ENCODE results near the gene PUSL1. TPM values are rescaled to one million over a fixed set of nuclear protein-coding genes. Genes with fewer than 3 reads are reported as not detected.

Gene PUSL1
- total RNA-seq, 1 experiment from 2014 or later, result 18.9 TPM

DNA sequence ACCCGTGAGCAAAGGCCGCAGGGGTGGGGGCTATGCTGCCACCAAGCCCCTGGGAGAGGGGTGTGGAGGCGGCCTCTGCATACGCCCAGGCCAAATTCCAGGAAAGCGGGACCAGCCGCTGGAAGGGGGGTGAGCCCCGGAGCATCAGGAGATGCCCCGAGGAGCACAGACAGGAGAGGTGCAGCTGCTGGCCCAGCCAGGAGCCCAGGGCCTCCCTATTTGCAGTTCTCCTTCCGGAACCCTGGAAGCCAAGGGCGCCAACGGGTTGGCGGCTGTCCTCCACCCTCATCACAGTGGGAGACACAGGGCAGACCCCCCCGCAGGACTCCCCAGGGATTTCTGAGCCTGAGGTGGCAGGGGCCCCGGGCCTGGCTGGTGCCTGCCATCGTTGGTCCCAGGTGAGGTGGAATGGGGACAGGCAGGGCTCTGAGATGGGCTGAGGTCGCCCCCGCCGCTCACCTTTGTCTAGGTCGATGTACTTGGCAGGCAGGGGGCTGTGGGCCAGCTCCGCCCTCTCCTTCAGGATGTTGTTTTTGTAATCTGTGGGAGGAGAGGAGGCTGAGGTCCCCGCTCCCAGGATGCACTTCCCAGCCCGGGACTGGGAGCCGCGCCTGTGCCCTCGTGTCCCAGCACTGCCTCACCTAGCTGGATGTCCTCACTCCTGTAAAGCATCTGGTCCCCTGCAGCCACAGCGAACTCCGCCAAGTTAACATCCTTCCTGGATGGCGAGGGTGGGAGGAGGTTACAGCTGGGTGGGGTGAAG lies 45.2 kb downstream of the PUSL1 start:
- Histone ChIP-seq H3K9me2 (ENCODE audit: insufficient read depth) (no peaks in the 10 kb centered on the region), H3K27me3 (ENCODE audit: insufficient read depth, low read depth) (no peaks in the 10 kb centered on the region), H3K36me3 (ENCODE audit: low read depth) (no peaks in the 10 kb centered on the region), H3K4me2 (no peak overlapping the region), H3K4me1 (replicated peaks; ENCODE audit: insufficient read depth) (peaks cover 4% of the 10 kb centered on the region), H3K4me3 (no peak overlapping the region), H4K20me1 (ENCODE audit: insufficient read depth) (no peaks in the 10 kb centered on the region), H3K79me2 (ENCODE audit: low read depth) (peaks cover 9% of the 10 kb centered on the region; the same call in 1 of the 2 replicates), H3F3A (ENCODE audit: insufficient read depth, low read depth) (peaks cover 32% of the 10 kb centered on the region; the same call in 1 of the 2 replicates), H2AFZ (no peak overlapping the region), H3K9me3 (ENCODE audit: insufficient read depth, low read depth) (no peaks in the 10 kb centered on the region), H3K27ac (no peak overlapping the region)
- CTCF ChIA-PET, result no interaction called here
- no TSS peak for BruUV-seq (replicated peaks)
- TF ChIP-seq, protein P1, sequence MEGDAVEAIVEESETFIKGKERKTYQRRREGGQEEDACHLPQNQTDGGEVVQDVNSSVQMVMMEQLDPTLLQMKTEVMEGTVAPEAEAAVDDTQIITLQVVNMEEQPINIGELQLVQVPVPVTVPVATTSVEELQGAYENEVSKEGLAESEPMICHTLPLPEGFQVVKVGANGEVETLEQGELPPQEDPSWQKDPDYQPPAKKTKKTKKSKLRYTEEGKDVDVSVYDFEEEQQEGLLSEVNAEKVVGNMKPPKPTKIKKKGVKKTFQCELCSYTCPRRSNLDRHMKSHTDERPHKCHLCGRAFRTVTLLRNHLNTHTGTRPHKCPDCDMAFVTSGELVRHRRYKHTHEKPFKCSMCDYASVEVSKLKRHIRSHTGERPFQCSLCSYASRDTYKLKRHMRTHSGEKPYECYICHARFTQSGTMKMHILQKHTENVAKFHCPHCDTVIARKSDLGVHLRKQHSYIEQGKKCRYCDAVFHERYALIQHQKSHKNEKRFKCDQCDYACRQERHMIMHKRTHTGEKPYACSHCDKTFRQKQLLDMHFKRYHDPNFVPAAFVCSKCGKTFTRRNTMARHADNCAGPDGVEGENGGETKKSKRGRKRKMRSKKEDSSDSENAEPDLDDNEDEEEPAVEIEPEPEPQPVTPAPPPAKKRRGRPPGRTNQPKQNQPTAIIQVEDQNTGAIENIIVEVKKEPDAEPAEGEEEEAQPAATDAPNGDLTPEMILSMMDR (conservative IDR thresholded peaks at IDR 0.05), result no peak
- no peak for TF ChIP-seq EZH2 (IDR thresholded peaks at IDR 0.05; ENCODE audit: low read depth)
- intact Hi-C loops (cut with micrococcal nuclease; ENCODE audit: unreplicated experiment), result no loop called here
- POLR2A ChIA-PET (ENCODE audit: unreplicated experiment), result no interaction called here
- DNase-seq, result no peak

DNA sequence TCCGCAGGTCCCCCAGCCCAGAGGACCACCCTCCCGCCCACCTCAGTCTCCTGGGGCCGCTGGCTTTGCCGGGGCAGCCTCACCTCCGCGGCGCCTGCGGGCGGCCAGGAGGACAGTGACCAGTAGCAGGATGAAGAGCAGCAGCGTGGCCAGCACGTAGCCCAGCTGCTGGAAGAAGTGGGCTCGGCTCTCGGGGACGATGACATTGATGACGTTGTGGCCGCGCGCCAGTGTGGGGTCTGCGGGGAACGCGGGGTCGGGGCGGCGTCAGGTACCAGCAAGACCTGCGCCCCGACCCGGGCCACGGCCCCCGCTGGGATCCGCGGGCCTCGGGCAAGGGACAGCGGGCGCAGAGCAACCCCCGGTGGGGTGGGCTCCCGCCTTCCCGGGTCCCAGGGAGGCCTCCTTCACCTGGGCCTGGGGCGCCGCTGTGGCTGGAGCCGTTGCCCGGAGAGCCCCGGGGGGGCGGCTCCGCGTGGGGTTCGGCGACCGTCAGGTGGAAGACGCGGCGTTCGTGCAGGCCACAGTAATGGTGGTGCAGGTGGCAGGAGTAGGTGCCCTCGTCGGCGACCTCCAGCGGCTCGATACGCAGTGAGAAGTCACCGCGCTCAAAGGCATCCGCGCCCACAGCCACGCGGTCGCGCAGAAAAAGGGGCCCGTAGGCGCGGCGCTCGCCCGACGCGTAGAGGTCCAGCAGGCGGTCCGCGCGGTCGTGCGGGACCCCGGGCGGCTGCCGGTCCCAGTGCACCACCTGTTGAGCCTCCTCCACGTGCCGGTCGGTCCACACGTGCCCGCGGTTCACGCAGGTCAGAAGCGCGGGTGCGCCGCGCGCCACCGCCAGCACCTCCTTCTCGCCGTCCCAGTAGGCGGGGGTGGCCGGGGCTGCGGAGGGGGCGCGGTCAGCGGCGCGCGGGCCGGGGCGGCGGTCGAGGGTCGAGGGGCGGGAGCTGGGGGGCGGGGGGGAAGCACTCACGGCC lies 46.2 kb downstream of the PUSL1 start:
- Histone ChIP-seq H3K27ac (no peak overlapping the region), H3F3A (ENCODE audit: insufficient read depth, low read depth) (peaks cover 38% of the 10 kb centered on the region; the same call in 1 of the 2 replicates), H2AFZ (no peak overlapping the region), H3K9me2 (ENCODE audit: insufficient read depth) (no peaks in the 10 kb centered on the region), H4K20me1 (ENCODE audit: insufficient read depth) (no peaks in the 10 kb centered on the region), H3K36me3 (ENCODE audit: low read depth) (no peaks in the 10 kb centered on the region), H3K4me2 (no peak overlapping the region), H3K27me3 (ENCODE audit: insufficient read depth, low read depth) (no peaks in the 10 kb centered on the region), H3K4me3 (no peak overlapping the region), H3K79me2 (ENCODE audit: low read depth) (0 out of 2 replicates have a peak, but pooled peaks cover 7% of the 10 kb centered on the region), H3K4me1 (replicated peaks; ENCODE audit: insufficient read depth) (peaks cover 11% of the 10 kb centered on the region), H3K9me3 (ENCODE audit: insufficient read depth, low read depth) (no peaks in the 10 kb centered on the region)
- peak in 1 of 2 experiments; percentile 9 for DNase-seq
- POLR2A ChIA-PET (ENCODE audit: unreplicated experiment), result no interaction called here
- TF ChIP-seq, protein P1 (conservative IDR thresholded peaks at IDR 0.05), result no peak
- no peak for TF ChIP-seq EZH2 (IDR thresholded peaks at IDR 0.05; ENCODE audit: low read depth)
- no TSS peak for BruUV-seq (replicated peaks)
- intact Hi-C loops (cut with micrococcal nuclease; ENCODE audit: unreplicated experiment), result no loop called here
- CTCF ChIA-PET, result no interaction called here

DNA sequence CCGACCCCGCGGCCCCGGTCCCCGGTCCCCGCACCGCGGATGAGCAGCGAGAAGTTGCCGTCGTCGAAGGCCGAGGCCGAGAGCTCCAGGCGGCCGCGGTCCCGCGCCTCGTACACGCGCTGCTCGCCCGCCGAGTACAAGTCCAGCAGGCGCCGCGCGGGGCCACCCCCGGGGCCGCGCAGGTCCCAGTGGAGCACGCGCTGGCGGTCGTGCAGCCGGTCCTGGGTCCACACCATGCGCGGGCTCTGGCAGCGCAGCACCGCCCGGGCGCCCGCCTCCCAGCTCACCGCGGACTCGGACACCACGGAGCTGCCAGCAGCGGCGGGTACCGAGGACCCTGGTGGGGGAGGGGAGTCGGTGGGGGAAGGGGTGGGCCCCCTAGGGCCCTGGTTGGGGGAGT lies 47.0 kb downstream of the PUSL1 start:
- H3K27ac ChIP-seq, result no peak overlapping the region
- H3K4me2 ChIP-seq, result no peak overlapping the region
- no peaks in the 10 kb centered on the region for H3K9me3 ChIP-seq (ENCODE audit: insufficient read depth, low read depth)
- DNase-seq, result peak in 1 of 2 experiments; percentile 8
- no TSS peak for BruUV-seq (replicated peaks)
- H2AFZ ChIP-seq, result no peak overlapping the region
- no peaks in the 10 kb centered on the region for H3K36me3 ChIP-seq (ENCODE audit: low read depth)
- no peaks in the 10 kb centered on the region for H4K20me1 ChIP-seq (ENCODE audit: insufficient read depth)
- TF ChIP-seq EZH2 (IDR thresholded peaks at IDR 0.05; ENCODE audit: low read depth), result no peak
- TF ChIP-seq, protein P1 (conservative IDR thresholded peaks at IDR 0.05), result no peak
- no peak overlapping the region for H3K4me3 ChIP-seq
- ChIA-PET POLR2A (ENCODE audit: unreplicated experiment) (no interaction called here), CTCF (interaction anchor here (0.6 kb wide), 1 partner anchor 42 kb away, joined by 21 read pairs; no protein-coding TSS in a partner anchor)
- no peaks in the 10 kb centered on the region for H3K27me3 ChIP-seq (ENCODE audit: insufficient read depth, low read depth)
- peaks cover 19% of the 10 kb centered on the region for H3K4me1 ChIP-seq (replicated peaks; ENCODE audit: insufficient read depth)
- no peaks in the 10 kb centered on the region for H3K9me2 ChIP-seq (ENCODE audit: insufficient read depth)
- H3K79me2 ChIP-seq (ENCODE audit: low read depth), result 0 out of 2 replicates have a peak, but pooled peaks cover 7% of the 10 kb centered on the region
- H3F3A ChIP-seq (ENCODE audit: insufficient read depth, low read depth), result peaks cover 43% of the 10 kb centered on the region; the same call in 1 of the 2 replicates
- intact Hi-C loops (cut with micrococcal nuclease; ENCODE audit: unreplicated experiment), result no loop called here
